Raji (cell line): ENCODE results near the gene KCNH8.

Experiments used
- POLR2A ChIP-seq: IDR thresholded peaks from 2 replicates; pipeline ENCODE4 v1.6.1; 2011; ENCODE audit warnings: low read depth, low read length, control low read depth; ENCODE audit not compliant: insufficient read depth

Gene KCNH8

DNA sequence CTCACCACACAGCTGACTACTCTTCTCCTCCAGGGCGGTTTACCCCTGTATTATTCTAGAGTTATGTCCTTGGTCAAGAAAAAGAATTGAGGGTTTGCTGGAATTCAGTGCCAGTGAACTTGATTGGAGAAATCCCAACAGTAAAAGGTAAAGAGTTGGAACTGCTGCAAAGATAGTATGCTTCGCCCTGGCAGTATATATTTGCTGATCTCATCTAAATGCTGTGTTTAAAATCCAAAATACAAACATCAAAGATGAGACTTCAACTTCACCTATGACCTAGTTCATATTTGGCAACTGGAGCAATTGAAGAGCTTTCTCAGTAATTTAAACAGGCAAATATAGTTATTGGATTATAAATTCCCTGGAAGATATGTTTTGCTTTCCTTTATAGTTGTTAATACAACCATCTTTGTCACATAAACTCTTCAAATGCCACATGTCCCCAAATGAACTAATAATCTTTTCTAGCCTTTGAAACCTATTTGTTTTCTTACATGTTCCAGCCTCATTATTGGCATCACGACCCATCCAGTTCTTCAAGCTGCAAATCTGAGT is 6.5 kb downstream of the KCNH8 start:
- TF ChIP-seq POLR2A: no peak

DNA sequence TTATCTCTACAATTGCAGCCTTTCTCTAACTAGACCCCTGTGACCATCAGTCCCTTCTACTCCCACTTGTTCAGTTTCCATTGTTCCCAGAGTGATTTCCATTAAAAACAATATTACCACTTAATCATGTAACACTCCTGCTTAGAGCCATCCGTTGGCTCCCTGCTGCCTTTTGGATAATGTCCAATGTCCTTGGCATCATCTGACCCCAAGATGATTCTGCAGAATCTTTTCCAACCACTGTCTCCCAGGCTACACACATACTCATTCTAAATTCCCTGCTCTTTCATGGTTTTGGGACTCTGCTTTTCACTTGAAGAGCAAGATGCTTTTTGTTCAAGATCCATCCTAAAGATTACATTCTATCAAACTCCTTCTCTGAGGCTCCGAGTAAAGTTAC is 7.1 kb downstream of the KCNH8 start:
- no peak for TF ChIP-seq POLR2A

DNA sequence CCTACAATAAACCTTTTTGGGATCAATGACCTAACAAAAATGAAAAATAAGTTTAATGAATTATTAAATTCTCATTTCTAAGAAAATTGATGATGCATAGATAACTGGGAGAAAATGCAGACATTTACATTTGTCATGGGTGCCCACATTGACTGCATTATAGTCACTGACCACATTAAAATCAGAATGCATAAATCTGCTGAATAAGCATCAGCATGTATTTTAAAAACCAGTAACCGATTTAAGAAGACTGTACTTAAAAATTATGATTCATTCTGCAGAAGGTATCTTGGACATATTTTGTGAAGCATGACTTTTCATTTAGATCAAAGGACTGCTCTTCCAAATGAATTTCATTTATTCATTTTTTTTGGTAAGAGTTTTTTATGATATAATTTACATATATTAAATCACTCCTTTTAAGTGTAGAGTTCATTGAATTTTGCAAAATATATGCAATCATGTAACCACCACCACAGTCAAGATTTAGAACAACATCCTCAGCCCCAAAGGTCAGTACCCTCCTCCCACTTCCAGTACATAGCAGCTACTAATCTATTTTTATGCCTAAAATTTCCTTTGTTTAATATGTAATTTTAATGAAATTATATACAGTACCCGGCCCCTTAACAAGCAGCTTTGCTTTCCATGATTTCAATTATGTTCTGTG is 11.8 kb downstream of the KCNH8 start:
- TF ChIP-seq POLR2A: no peak

DNA sequence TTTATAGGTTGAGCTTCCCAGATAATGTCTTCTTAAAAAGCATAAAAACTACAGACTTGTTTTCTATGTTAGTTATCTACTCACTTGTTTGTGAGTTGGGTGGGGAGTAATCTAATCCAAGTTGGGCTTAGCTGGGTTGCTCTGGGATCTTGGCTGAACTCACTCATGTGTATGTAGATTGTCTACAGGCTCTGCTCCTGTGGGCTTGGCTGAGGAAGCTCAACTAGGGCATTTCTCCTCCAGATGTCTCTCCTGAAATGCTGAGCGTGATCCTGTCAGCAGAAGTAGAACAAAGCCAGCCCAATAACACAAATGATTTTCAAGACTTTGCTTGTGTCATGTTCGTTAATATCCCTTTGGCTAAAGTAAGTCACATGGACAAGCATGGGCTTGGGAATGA is 17.3 kb downstream of the KCNH8 start:
- no peak for TF ChIP-seq POLR2A

DNA sequence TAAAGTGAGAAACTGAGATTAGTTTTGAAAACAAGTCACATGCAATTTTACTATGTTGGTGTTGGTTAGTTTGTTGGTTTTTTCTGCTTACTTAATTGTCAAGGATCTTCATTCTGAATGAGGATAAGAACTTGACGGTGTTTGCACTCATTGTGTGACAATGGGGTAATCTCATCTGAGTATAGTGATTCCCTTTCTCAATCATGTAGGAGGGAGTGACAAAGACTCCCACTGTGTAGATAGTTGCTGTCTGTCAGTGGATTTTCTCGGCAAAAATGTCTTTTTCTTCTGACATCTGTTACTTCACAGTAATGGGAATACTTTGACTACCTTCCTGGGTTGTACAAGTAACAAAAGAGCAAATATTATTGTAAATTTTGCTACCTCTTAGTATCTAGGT is 23.5 kb downstream of the KCNH8 start:
- no peak for TF ChIP-seq POLR2A

DNA sequence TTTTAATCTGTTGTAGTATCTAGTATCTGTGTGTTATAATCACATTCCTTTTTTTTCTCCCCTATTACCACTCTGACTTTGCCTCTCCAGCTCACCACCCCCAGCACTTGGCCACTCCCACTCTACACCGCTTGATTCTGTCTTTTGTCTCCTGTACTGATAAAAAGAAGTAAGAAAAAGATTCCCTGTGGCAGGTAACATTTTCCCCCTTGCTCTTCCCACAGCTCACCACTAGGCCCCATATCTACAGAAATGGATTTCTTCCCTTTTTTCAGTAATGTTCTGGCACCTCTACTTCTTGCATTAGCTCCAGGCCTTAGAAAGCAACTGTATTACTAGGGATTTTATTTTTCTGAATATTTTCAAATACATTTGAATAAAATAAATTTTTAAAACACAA is 25.6 kb downstream of the KCNH8 start:
- no peak for TF ChIP-seq POLR2A

DNA sequence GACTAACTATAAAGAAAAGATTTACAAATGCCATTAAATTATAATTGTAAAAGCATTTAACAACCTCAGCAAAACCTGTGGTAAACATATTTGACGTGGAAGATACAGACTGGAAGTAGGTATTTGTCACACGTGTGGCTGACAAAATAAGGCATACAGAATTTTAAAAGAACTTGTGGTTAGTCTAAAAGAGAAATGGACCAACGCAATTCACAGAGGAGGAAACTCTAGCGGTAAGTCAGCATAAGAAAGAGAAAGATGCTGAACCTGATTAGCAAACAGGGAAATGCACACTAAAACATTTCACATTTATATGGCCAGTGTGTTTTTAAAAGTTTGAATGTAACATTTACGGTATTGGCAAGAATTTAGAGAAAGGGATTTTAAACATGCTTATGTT is 35.3 kb downstream of the KCNH8 start:
- TF ChIP-seq POLR2A: no peak

DNA sequence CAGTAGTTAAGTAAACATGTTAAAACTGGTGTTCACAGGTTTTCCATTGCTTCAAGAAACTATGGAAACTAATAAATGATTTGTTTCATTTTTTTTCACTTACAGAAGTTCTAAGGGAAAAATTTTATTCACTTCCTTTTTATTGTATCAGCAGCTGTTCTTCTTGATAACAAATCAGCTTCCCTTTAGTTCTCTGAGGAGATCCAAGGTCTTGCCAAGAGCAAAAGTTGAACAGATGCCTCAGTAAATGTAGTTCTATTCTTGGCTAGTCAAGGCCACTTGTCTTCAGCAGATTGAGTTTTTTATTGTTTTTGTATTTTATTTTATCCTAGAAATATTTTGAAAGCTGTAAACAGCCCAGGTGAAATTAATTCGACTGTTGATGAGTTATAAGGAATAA is 41.8 kb downstream of the KCNH8 start:
- TF ChIP-seq POLR2A: no peak

DNA sequence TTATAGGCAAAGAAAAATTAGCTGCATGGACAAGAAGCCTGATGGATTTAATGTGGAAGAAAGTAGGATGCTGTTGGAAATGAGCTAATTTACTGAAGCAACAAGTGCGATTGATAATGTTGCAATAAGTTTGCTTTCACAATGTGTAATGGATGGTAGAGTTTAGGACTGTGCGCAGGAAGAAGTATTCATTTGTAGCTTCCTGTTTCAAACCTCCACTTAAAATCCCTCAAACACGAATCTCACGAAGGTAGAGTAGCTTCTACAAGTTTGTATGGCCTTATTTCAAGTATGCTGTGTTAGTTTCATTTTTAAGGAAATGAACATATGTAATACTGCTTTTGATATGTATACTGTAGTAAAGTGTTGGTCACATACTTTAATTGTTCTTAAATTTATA is 42.3 kb downstream of the KCNH8 start:
- TF ChIP-seq POLR2A: no peak

DNA sequence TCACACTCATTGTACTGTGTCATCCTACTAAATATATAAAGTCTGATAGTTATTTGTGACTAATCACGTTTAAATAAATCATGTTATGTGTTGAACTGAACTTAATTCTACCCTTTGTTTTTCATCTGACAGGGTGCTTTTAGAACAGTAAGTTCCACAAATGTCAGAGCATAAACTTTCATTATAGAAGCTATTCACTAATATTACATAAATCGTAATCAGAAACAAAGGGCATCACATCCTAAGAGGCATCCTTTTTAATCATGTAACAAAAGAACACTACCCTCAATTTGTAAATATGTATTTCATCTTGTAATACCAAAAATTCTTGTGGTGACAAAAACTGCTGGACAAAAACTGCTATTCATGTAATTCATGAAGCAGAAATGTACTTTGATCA is 50.8 kb downstream of the KCNH8 start:
- no peak for TF ChIP-seq POLR2A

DNA sequence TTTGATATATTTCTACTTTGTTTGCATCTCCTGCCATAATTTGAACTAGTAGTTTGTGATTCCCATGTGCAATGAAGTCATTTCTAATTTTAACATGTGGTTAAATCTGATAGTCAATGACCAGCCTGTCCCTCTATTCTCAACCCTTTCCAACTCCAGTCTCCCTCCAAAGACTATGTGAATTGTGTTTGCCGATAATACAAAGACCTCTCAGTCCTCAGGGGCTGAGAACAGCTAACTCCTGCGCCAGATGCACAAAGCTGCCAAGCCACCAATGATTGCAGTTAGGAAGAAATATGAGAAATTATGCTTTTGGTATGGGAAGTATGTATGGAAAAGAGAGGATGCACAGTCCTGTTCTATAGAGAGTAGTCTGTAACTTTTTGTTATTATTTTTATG is 54.0 kb downstream of the KCNH8 start:
- TF ChIP-seq POLR2A: no peak

DNA sequence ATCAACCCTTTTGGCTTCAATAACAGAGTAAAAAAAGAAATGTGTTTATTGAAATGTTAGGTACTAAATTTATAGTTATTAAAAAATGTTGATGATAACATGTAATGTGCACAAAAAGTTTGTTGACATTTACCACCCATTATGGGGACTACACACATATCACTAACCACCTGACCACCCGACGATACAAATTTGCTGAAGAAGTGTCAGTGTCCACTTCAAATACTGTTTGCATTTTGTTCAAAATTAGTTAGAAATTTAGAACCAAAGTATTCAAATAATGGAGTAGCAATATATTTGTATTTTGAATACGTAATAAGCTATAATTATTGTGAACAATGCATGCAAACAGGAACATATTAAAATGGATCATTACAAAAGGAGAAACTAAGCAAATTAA is 54.4 kb downstream of the KCNH8 start:
- TF ChIP-seq POLR2A: no peak

DNA sequence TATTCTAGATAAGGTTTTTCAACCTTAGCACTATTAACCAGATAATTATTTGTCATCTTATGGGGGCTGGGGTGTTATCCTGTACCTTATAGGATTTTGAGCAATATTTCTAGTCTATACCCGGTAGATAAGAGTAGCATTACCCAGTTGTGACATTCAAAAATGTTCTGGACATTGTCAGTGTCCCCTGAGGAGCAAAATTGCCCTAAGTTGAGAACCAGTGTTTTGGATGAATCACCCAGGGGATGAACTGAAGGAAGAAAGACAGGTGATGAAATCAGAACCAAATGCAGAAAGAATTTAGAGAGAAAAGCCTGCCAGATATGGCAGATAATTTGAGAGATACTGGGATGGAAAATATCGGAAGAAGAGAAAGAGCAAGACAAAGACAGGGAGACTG is 58.2 kb downstream of the KCNH8 start:
- TF ChIP-seq POLR2A: no peak

DNA sequence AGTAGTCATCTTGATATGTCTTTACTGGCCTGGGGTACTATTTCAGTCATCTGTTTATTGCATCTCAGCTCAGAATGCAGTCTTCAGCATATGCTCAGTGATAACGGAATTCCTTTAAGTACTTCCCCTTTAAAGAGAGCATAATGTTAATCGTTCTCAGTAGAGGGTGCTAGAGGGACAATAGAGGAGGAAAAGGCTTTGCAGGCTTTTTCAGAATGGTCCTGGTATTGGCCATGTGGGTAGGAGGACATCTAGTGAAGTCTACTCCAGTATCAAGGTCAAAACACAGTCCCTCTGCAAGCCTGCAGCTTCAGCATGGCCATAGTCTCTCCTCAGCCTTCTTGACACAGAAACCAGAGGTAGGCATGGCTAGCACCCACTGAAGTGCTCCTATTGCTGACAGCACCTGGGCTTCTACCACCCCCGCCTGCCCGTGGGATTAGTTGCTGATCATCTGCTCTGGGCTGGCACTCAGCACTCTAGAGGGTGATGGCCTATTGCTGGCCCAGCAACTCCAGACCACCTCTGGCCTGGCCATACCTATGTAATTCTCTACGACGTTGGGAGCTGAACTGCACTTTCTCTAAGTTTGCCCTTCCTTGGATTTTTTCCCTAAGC is 65.4 kb downstream of the KCNH8 start:
- TF ChIP-seq POLR2A: no peak

DNA sequence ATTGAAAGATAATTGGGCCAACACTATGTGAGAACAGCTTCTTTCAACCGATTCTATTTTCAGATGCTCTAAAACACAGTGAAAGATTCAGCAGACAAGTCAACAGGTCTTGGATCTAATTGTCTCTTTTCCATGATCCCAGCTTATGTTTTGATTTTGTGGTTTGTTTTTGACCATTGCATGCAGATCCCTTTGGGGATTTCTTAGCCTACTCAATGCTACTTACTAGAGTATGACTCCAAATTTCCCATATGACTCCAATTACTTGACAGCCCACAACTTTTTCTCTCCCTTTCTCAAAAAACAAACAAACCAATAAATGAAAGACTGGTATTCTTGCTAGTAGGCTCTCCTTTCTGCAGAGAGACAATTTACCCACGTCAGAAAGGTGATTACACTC is 67.1 kb downstream of the KCNH8 start:
- TF ChIP-seq POLR2A: no peak

DNA sequence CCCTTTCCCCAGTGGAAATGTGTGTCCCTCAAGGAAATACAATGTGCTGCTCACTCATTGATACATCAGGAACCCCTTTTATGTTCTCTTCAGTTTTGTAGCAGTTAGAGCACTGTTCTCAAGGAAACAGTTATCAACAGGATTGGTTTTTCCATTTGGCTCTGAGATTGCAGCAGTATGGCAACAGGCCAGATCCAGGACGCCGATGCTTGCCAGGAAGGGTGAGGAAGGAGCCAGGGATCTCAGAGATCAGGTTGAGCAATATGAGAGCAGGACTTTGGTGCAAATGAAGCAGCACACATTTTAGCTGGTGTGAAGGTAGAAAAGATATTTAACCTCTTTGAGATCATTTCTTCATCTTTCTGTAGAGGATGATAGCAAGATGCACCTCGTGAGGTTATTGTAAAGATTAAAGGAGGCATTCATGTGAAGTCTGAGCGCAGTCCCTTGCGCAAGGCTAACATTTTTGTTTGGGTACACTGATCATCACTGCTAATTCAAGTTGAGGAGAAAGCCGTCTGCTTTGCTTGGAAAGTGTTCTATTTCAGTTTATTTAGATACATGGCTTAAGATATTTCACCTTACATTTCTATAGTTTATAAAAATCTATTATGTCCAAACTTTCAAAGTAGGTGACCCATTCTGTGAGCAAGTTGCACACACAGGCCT is 68.5 kb downstream of the KCNH8 start:
- no peak for TF ChIP-seq POLR2A
